HG02798 (cell line): ENCODE measurements around the gene FAM174C.

Source experiments
- ATAC-seq: cut with Tn5 transposase; IDR thresholded peaks from one replicate; pipeline ENCODE4 v1.9.1; 2021; ENCODE audit warnings: mild to moderate bottlenecking; ENCODE audit not compliant: unreplicated experiment, poor library complexity

Gene FAM174C

DNA sequence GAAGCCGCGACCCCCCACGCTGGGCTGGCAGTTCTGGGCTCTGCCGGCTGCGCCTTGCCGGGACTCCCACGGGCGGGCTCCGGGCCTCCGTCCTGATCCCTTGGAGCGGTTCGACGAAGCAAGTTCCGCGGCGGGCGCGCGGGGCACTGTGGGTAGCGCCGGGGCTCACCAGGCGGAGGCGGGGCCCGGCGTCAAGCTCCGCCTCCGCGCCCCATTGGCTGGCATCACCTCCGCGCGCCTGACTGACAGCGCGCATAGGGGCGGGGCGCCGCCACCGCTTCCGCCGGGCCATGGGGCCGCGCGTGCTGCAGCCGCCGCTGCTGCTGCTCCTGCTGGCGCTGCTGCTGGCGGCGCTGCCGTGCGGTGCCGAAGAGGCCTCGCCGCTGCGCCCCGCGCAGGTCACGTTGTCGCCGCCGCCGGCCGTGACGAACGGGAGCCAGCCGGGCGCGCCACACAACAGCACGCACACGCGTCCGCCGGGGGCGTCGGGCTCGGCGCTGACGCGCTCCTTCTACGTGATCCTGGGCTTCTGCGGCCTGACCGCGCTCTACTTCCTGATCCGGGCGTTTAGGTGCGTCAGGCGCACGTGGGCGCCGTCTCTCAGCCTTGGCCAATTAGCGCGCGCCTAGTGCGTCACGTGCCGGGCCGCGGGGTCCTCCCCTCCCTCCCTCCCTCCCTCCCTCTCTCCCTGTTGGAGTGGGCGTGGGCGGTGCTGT, at the start of gene FAM174C:
Gene FAM174C (plus strand): TSS at position 271 of the 716 bp plus-strand sequence. CDS start 20 bp downstream, at position 291.
- ATAC-seq: peak; percentile 84

DNA sequence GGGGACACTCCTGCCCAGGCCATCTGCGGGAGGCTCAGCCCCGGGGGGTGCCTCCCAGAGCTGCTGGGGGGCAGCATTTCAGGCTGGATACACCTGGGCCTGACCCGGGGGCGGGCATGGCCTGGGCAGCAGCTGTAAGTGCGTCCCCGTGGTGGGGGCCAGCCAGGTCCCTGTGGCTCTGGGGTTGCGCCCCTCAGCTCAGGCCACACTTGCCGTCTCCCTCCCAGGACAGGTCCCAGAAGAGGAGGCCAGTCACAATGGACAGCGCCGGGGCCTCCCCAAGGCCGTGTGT, 49.2 kb upstream of the FAM174C start:
- ATAC-seq: no peak

DNA sequence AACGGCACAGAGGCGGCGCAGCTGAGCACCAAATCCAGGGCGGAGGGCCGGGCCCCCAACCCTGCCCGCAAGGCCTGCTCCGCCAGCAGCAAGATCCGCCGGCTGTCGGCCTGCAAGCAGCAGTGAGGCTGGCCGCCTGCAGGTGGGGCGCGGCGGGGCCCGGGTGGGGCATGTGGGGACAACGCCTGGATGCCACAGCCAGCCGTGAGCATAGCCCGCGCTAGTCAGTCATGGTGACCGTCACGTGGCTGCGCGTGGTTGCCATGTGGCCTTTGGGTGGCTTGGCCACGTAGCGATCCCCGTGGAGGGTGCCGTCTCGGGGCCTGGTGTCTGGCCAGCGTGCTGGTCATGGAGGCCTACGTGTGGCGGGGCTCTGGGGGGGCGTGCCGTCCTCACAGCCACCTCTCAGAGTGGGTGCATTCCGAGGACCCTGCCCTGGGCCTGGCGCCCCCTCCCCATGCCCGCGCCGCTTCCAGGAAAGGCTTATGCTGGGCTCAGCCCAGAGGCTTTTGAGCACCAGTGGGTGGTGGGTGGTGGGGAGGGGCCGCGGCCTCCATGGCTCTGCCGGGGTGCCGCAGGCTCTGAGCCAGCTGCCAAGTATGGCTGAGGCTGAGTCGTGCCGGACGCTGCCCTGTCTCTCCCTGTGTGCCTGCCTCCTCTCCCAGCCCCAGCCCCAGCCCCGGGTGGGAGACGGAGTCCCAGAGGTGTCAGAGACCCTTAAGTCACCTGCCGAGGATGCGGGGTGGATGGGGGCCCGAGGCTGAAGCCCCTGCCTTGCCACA, 48.6 kb upstream of the FAM174C start:
- no peak for ATAC-seq

DNA sequence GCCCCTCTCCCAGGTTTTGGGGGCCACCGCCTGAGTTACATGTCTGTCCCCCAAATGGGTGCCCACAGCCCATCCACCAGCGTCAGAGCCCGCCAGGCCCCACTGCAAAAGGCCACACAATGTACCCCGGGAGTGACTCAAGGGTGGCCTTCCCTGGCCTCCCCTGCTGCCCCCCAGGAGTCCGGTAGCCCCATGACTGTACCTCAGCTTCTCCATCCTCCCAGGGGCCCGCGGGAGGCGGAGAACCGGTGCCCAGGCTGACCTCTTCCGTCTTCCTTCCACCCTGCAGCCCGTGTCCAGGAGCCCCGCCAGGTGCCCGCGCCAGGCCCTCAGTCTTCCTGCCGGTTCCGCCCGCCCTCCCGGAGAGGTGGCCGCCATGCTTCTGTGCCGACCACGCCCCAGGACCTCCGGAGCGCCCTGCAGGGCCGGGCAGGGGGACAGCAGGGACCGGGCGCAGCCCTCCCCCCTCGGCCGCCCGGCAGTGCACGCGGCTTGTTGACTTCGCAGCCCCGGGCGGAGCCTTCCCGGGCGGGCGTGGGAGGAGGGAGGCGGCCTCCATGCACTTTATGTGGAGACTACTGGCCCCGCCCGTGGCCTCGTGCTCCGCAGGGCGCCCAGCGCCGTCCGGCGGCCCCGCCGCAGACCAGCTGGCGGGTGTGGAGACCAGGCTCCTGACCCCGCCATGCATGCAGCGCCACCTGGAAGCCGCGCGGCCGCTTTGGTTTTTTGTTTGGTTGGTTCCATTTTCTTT, 47.9 kb upstream of the FAM174C start:
- no peak for ATAC-seq

DNA sequence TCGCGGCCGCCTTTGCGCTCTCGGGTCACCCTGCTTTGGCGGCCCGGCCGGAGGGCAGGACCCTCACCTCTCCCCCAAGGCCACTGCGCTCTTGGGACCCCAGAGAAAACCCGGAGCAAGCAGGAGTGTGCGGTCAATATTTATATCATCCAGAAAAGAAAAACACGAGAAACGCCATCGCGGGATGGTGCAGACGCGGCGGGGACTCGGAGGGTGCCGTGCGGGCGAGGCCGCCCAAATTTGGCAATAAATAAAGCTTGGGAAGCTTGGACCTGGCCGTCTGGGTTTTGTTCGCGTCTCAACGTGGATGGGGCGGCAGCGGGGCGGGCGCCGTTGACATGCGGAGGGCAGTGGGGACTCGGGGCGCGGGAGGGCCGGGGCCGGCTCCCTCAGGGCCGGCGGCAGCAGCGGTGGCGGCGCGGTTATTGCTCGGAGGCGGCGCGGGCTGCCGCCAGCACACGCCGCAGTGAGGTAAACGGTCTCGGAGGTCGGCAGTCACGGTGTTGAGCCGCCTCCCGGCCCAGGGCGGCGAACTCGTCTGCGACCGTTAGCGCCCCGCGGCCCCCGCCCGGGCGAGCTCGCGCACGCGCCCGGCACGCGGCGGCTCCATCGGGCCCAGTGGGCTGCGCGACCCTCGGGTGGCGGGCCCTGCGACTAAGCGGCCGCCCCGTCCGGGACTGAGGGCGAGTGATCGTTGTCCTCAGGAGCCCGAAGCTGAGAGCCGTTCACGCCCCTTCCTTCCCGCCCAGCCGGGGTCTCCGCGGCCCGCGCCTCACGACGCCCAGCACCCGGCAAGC, 47.0 kb upstream of the FAM174C start:
- no peak for ATAC-seq

DNA sequence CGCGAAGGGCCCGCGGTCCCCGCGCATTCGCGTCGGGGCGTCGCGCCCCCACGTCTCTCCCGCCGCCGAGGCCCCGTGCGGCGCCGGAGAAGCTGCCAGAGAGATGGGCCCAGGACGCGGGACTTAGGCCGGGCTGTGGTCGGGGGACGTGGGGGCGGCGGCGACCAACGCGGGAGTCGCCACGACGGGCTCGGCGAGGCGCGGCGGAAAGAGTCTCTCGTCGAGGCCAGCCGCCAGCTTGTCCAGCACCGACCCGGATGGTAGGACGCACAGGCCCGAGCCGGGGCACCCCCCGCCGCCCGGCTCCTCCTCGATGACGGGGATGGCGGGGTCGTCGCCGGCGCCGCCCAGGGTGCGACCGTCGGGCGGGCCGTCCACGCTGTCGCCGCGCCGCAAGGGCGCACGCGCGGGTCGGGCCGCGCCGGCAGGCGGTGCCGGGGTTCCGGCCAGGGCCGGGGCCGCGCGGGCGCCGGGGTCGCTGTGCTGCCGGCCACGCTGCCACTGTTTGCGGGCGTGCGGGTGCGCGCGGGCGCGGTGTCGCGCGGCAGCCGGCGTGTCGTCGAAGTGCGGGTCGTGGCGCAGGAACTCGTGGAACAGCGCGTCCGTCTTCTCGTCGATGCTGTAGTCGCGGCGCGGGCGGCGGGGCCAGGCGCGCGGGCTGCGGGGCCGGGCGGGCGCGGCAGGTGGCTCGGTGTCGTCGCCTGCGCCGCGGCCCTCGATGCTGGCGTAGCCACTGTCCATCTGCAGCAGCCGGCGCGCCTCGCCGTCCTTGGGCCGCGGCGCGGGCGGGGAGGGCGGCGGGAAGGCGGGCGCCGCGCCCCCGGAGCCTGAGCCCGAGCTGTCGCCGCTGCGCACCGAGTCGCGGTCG, 46.0 kb upstream of the FAM174C start:
- ATAC-seq: no peak

DNA sequence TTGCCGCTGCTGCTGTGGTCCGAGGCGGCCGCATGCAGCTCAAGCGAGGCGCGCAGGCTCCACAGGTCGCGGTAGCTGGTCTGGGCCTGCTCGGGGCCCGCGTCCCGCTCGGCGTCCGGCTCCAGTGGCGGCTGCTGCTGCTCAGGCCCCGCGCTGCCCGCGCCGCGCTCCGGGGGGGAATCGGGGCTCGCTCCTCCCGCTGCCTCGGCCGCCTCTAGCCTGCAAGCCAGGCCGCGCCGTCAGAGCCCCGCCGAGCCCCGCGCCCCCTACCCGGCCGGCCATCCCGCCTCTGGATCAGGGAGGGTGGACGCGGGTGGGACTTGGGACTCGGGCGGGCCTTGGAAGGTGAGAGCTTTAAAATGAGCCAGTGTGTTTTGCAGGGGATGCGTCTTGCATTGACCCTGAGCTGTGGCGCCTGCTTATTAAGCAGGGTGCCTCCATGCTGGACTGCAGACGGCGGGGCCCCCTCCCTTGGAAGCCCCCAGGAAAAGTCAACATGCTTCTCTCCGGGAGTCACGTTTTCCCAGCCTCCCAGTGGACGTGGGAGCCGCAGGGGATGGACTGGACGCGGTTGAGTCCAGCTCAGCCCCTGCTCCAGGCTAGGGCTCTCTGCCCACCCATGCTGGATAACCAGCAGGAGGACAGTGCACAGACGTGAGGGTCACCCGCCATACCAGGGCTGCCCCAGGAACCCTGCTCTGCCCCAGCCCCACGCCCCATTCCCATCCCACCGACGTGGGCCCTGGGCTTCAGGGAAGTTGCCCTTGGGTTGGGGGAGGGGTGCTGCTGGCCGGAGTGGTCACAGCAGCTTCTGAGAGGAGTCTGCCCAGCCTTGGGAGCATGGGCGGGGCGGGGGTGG, 45.2 kb upstream of the FAM174C start:
- no peak for ATAC-seq

DNA sequence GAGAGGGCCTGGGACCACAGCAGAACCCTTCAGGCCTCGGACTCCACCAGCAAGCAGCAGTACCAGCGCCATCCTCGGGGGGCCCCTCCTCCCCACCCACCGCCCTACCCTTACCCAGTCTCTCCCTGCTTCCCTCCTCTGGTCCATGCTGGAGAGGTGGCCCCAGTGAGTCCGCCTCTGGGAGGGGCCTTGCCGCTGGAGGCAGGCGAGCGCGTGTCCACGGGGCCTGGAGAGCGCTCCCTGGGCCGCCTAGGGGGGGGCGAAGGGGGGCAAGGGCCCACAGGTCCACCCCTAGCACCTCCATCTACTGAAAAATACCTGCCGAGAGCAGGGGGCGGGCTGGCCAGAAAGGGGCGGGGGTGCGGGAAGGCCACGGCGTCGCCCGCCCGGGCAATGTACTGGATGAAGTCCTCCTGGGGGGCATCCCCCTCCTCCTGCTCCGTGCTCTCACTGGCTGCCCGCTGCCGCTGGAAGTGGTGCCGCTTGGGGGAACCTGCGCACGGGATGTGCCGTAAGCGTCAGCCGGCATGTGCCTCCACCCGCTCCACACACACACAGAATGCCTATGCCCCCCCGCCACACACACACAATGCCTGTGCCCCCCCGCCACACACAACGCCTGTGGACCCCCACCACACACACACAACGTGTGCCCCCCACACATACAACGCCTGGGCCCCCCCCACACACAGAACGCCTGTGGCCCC, 44.4 kb upstream of the FAM174C start:
- ATAC-seq: no peak

DNA sequence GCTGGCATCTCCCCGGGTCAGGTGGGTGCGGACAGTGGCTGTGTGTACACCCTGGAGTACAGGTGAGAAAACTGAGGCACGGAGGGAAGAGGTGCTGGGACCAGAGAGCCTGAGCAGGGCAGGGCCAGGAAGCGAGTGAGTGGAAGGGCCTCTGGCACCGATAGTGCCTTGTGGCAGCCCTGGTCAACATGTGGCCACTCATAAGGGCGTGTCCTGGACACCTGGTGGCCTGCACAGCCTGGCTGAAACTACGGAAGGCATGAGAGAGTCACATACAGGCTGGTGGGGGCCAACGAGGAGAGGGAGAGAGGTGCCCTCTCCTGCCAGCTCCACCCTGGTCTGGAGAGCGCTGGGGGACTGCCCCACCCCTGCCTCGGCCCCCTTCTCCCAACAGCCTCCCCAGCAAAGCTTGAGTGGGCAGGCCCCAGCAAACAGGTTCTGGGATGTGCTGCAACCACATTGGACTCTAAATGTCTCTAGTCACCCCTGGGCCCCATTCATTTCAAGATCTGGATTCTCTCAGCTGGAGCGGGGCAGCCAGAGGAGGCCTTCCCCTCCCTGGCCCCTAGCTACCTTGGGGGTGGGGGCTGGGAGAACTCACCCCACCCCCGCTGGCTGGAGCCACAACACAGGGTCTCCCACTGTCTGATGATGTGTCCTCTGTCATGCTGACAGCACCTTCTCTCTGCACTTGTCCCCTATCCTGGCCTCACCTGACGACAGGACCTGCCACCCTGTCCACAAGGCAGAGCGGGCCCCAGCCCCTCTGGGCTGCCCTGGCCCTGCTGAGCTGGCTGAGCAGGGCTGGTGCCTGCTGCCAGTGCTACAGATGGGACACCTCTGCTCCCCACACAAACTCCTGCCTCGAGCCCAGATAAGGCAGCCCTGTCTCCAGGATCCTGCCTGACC, 43.3 kb upstream of the FAM174C start:
- ATAC-seq: no peak

DNA sequence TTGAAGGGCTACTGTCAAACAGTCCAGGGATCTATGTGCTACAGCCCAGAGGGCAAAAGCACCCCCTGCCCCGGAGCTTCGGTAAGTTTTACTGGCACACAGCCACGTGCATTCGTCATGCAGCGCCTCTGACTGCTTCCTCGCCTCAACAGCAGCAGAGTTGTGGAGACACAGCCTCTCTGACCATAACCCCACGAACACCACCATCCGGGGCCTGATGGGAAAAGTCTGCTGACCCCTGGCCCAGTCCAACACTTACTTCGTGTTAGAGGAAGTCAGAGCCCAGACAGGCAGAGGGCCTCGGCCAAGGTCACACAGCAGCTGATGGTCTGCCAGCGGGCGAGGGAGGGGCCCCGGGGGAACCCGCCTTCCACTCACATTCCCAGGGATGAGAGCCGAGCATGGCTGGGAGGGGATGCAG, 42.7 kb upstream of the FAM174C start:
- ATAC-seq: no peak

DNA sequence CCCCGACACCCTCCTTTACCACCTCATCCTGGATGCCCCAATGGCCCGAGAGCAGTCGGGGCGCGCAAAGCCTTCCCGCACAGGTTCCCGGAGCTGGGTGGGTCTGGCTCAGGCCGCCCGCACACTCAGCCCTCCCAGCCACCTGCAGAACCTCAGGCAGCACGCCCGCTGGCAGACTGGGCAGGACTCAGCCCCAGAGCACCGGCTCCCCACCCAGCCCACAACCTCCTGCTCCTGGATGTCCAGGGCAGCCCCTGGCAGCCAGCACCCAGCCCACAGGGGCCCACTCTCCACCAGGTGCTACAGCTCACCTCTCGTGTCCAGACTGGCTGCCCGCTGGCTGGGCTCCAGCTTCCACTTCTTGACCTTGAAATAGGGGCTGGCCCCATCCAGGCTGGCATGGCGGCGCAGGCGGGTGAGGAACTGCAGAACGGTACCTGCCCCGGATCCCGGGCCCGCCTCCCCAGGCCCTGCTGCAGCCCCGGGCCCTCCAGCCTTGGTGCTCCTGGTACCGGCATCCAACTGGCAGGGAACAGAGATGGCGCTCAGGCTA, 42.1 kb upstream of the FAM174C start:
- ATAC-seq: no peak

DNA sequence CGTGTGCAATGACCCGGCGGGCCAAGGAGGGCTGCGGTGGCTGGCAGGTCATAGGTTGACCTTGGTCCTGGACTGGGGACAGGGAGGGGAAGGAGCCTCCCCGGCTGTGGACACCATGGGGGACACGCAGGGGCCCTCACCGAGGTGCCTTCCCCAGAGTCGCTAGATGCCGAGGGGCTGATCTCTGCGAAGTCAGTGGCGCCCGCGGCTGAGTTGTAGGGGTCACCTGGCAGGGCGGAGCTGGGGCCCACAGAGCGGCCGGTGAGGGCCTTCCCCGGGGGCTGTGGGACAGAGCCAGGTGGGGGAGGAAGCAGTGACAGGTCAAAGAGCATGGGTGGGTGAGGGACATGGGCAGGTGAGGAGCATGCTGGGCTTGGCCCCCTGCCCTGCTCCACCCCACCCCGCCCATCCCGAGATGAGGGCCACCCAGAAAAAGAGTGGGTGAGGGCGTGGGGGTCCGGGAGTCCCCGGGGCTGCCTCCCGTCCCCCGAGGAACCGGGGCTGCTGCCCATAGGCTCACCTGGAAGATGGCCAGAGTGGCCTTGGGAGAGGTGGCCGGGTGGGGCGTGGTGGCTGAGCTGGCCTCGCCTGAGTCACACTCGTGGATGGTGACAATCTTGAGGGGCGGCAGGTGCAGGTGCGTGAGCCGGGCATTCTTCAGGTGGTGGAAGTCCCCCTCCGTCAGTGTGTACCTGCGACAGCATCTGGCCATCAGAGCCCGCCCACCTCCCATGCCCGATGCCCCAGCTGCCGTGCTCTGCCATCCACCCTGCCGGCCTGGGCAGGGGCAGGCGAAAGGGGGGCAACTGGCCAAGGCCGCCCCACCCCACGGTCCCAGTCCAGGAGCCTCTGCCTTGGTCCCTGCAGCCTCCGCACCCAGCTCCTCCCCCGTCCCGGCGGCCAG, 41.0 kb upstream of the FAM174C start:
- ATAC-seq: no peak

DNA sequence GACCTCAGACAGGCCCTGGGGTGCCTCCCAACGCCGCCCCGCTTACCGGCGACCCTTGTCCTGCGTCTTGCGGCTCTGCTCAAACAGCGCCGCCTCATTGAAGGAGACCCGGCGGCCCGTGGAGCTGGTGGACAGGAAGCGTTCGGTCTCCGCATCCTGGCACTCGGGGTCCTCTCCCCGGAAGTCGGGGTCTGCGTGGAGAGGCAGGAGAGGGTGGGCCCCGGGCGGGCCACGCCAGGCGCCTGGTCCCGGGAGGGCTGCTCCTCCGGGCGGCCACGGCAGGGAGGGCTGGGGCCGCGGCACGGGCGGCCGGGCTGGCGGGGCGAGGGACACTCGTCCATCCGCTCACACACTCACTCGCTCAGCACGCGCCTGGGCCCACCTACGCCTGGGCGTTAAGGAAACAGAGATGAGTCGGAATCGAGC, 40.4 kb upstream of the FAM174C start:
- ATAC-seq: no peak

DNA sequence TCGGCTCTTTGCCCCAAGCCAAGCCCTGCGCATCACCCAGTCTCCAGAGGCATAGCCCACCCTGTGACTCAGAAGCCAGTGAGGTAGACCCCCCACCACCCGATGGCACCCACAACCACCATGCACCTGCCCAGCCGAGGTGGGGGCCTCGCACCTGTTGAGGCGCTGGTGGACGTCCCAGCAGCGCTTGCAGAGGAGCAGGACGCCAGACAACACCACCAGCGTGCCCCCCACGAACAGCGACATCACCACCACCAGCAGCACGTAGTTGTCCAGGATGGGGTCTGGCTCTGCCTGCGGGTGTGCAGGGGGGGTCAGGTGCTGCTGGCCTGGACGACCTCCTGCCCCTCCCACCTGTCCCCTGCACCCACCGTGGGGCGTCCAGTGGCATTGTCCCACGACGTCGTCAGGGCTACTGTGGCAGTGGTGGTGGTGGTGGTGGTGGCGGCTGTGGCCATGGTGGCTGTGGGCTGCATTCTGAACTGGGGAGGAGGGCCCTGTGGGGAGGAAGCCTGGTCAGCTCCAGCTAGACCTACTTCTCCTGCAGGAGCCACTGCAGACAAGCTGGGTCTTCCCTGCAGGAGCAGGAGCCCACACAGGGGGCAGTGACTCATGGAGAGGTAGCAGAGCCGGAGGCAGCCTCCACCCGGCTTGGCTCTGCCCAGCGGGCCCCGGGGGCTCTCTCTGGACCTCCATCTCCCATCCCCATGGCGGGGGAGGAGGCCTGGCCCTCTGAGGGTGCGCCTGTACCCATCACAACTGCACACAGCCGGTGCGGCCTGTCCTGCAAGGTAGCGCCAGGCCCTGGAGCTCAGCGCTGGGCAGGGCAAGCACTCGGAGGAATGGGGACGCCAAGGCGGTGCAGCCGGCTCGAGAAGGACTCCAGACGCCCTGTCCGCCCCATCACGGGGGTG, 39.4 kb upstream of the FAM174C start:
- ATAC-seq: no peak

DNA sequence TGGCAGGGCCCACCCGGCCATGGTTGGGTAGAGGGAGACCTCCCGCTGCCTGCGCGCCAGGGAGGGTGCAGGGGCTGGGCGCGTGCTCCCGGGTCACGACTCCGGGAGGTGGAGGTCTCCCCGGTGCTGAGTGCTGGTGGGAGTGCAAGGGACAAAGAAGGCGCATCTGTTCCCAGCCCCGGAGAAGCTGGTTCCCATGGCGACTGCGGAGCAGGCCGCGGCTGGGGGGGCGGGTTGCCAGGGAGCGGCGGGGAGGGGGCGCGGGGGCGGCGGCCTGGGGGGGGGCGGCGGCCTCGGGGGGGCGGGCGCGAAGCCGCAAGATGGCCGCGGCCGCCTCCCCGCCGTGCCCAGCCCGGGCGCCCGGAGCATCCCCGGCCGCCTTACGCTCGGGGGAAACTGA, 38.8 kb upstream of the FAM174C start:
- ATAC-seq: no peak
